ENCODE measurements around the gene CCL28. TPM values are rescaled to one million over a fixed set of nuclear protein-coding genes. Genes with fewer than 3 reads are reported as not detected.

The CCL28 gene
- total and polyA plus RNA-seq, 2 of the 13 experiments (the other 11 are each of a cell fraction or from before 2014, with no cell fraction given): 0.03 TPM; not detected in 1

- TF ChIP-seq DBP (CRISPR knock-in tag; IDR thresholded peaks at IDR 0.05; ENCODE audit: not compliant biosample characterization): no peak
- no peak; the same call in 1 of the 2 replicates for TF ChIP-seq ZNF558 (CRISPR knock-in tag; IDR thresholded peaks at IDR 0.05; ENCODE audit: borderline replicate concordance)
- no peak for TF ChIP-seq ZNF432 (CRISPR knock-in tag; IDR thresholded peaks at IDR 0.05; ENCODE audit: borderline replicate concordance)
- TF ChIP-seq ZEB1 (IDR thresholded peaks at IDR 0.05; ENCODE audit: insufficient replicate concordance, low read depth): peak; percentile 54
- TF ChIP-seq TFE3 (CRISPR knock-in tag; IDR thresholded peaks at IDR 0.05): peak; percentile 82
- no peak for TF ChIP-seq RNF219 (CRISPR knock-in tag; IDR thresholded peaks at IDR 0.05)
- peak; percentile 89; the same call in 1 of the 2 replicates for TF ChIP-seq ZFP1 (CRISPR knock-in tag; IDR thresholded peaks at IDR 0.05)
- TF ChIP-seq NR2F6 (IDR thresholded peaks at IDR 0.05): peak; percentile 75
- peak; percentile 91 for TF ChIP-seq NR2F6 (CRISPR knock-in tag; IDR thresholded peaks at IDR 0.05)
- TF ChIP-seq MIXL1 (CRISPR knock-in tag; IDR thresholded peaks at IDR 0.05): peak; percentile 90; the same call in 1 of the 2 replicates
- TF ChIP-seq PITX1 (CRISPR knock-in tag; IDR thresholded peaks at IDR 0.05): peak; percentile 93; the same call in 1 of the 2 replicates
- TF ChIP-seq ZSCAN30 (CRISPR knock-in tag; IDR thresholded peaks at IDR 0.05): no peak
- TF ChIP-seq NFAT5 (CRISPR knock-in tag; IDR thresholded peaks at IDR 0.05): no peak
- TF ChIP-seq ZGPAT (CRISPR knock-in tag; IDR thresholded peaks at IDR 0.05): peak; percentile 96
- TF ChIP-seq KLF9 (CRISPR knock-in tag; IDR thresholded peaks at IDR 0.05; ENCODE audit: low read depth): no peak
- TF ChIP-seq ERF (CRISPR knock-in tag; IDR thresholded peaks at IDR 0.05): peak; percentile 95
- TF ChIP-seq ADNP (CRISPR knock-in tag; IDR thresholded peaks at IDR 0.05): no peak
These were observed 20.5 kb upstream of the CCL28 start (continued) for GRCh38 chr5:43432486-43433375.

Measured in HepG2 (cell line).